K562 (cell line): ENCODE data around the gene PKLR. TPM values are rescaled to one million over a fixed set of nuclear protein-coding genes. Genes with fewer than 3 reads are reported as not detected.

Experiments
- AFF1 ChIP-seq, 2 experiments: fragments of 450-650 bp; IDR thresholded peaks; 2 replicates each; pipeline ENCODE4 v1.6.1; 2018; ENCODE audit warnings: mild to moderate bottlenecking in 2 of 2, low read depth in 1 of 2; ENCODE audit not compliant: partially characterized antibody in 2 of 2
- ATF3 ChIP-seq, 2 experiments: fragments of 450-650 bp in 1 of 2; sonication (generic) in 1 of 2; formaldehyde crosslinking in 1 of 2; IDR thresholded peaks in 1 of 2; conservative IDR thresholded peaks in 1 of 2; 2 replicates each; pipeline versions ENCODE4 v1.6.1 to v1.8.1; 2016 to 2023; ENCODE audit warnings: mild to moderate bottlenecking in 2 of 2, moderate library complexity in 2 of 2, inconsistent platforms in 1 of 2, missing genetic modification reagents in 1 of 2
- CHAMP1 ChIP-seq: fragments of 450-650 bp; IDR thresholded peaks from 2 replicates; pipeline ENCODE4 v1.6.1; 2016; ENCODE audit warnings: mild to moderate bottlenecking
- CREM ChIP-seq: IDR thresholded peaks from 2 replicates; pipeline ENCODE4 v1.6.1; 2014; ENCODE audit warnings: antibody characterized with exemption, low read depth
- IRF1 ChIP-seq: sonication (generic); formaldehyde crosslinking; IDR thresholded peaks from 2 replicates; pipeline ENCODE4 v1.8.0; 2022; ENCODE audit warnings: missing genetic modification reagents, mild to moderate bottlenecking, borderline replicate concordance
- IRF2 ChIP-seq: sonication (generic); formaldehyde crosslinking; IDR thresholded peaks from 2 replicates; pipeline ENCODE4 v1.8.1; 2022; ENCODE audit warnings: mild to moderate bottlenecking, missing genetic modification reagents
- KLF1 ChIP-seq: fragments of 450-650 bp; IDR thresholded peaks from 2 replicates; pipeline ENCODE4 v1.6.1; 2016; ENCODE audit warnings: missing genetic modification characterization, missing compliant biosample characterization
- MBD2 ChIP-seq: sonication (generic); IDR thresholded peaks from 2 replicates; pipeline ENCODE4 v1.6.1; 2016; ENCODE audit warnings: low read depth, borderline replicate concordance
- MCM3 ChIP-seq: fragments of 450-650 bp; IDR thresholded peaks from 2 replicates; pipeline ENCODE4 v1.6.1; 2016
- SIN3B ChIP-seq: fragments of 450-650 bp; IDR thresholded peaks from 2 replicates; pipeline ENCODE4 v1.6.1; 2017; ENCODE audit warnings: low read depth, mild to moderate bottlenecking, moderate library complexity
- USF1 ChIP-seq: sonication (generic); formaldehyde crosslinking; IDR thresholded peaks from 2 replicates; pipeline ENCODE4 v1.9.0; 2022; ENCODE audit warnings: mild to moderate bottlenecking, missing genetic modification reagents
- ZNF518B ChIP-seq: fragments of 250-450 bp; sonication (Bioruptor Pico); IDR thresholded peaks from 2 replicates; pipeline ENCODE4 v1.5.0; 2021; ENCODE audit warnings: mild to moderate bottlenecking, moderate library complexity
- polyA plus RNA-seq, 8 experiments: library from polyadenylated mRNA; depleted of rRNA in 4 of 8; stranded (reverse) in 5 of 8; unstranded in 3 of 8; fragments of >200 nt; fragmentation: Nextera tagmentation in 2 of 8; fragmentation: Illumina TruSeq in 1 of 8; extraction: Ambion mirVana in 2 of 8; extraction: Trizol in 1 of 8; gene quantifications; 2 replicates each; pipeline versions ENCODE4 v1.2.1 to v1.2.3, GENCODE V29; 2011 to 2014; ENCODE audit warnings: inconsistent platforms in 1 of 8, missing spikeins in 1 of 8
- total RNA-seq, 7 experiments: library from RNA; depleted of rRNA in 6 of 7; stranded (reverse); fragments of >200 nt in 6 of 7; fragmentation: Illumina TruSeq in 2 of 7; extraction: Trizol in 2 of 7; gene quantifications; 2 replicates each; pipeline versions ENCODE4 v1.2.1 to v1.2.3, GENCODE V29; 2011 to 2021; ENCODE audit warnings: low replicate concordance in 1 of 7

The PKLR gene
- total and polyA plus RNA-seq, 9 of the 15 experiments (the other 6 are each of a cell fraction or from before 2014, with no cell fraction given), result 10.7 to 78.4 (median 38.2) TPM

- peak in 1 of 2 experiments; percentile 96 for TF ChIP-seq AFF1 (IDR thresholded peaks at IDR 0.05; ENCODE audit: low read depth in 1 of 2, partially characterized antibody in 2 of 2)
- TF ChIP-seq MCM3, result no peak
- TF ChIP-seq MBD2, result peak; percentile 98
- peak; percentile 57 for TF ChIP-seq SIN3B
- no peak for TF ChIP-seq IRF1 (CRISPR knock-in tag)
- no peak for TF ChIP-seq CHAMP1
- TF ChIP-seq KLF1 (tag), result no peak
- TF ChIP-seq ATF3 (IDR thresholded peaks at IDR 0.05), result no peak
- TF ChIP-seq ATF3 (CRISPR knock-in tag; conservative IDR thresholded peaks at IDR 0.05), result 0 out of 2 replicates have a peak, but pooled peaks have one; percentile 63
- peak; percentile 91 for TF ChIP-seq USF1
- TF ChIP-seq CREM, result peak; percentile 99
- TF ChIP-seq ZNF518B (CRISPR knock-in tag), result no peak
- TF ChIP-seq IRF2, result no peak
Observed at GRCh38 chr1:155308493-155309422, 7.5 kb upstream of the PKLR start, which contains the start of gene FDPS (continued).
